ENCODE data around the gene ETV3L. TPM values are rescaled to one million over a fixed set of nuclear protein-coding genes. Genes with fewer than 3 reads are reported as not detected.

ETV3L gene
- total RNA-seq, 1 donor = not detected

DNA sequence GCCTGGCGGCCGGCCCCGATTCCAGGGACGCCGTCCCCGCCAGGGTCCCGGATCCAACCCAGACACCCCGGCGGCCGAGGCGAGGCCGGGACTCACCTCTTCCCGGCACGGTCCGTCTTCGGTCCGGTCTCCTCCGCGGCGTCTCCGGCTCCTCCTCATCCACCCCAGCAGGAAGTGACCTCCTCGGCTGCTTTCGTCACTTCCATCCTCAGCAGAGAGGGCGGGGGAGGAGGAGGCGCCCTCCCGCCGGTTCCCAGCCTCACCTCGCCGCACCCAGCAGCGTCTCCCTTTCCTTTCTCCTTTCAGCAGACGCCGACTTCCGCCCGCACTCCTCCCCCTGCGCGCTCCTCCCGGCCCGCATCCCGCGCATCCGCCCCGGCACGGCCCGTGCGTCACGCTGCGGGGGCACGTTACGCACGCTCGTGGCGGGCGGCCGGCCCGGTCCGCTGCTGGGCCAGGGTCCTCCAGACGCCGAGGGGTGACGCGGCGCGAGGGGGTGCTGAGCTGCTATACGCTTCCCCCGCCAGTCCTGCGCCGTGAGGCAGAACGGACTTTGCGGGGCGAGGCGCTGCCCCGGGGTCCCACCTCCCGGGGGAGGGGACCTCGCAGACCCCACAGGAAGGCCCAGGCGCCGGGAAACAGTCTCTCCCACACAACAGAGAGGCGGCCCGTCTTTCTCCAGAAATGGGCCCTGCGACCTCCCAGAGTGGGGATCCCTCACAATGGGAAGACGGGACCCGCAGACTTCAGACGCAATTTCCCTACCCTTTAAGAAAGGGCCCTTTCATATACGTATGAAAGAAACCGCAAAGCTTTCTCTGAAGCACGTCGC lies 38.8 kb upstream of the ETV3L start, which contains the start of gene ETV3:
TSS of gene ETV3 (minus strand) at position 176 of the 832 bp plus-strand sequence. CDS start 2,043 bp downstream, outside the sequence.
- Histone ChIP-seq H3K27me3 (ENCODE audit: insufficient read depth, low read length) (no peaks in the 10 kb centered on the region), H4K20me1 (ENCODE audit: insufficient read depth, low read length) (peaks cover 25% of the 10 kb centered on the region), H2AFZ (ENCODE audit: low read length) (peak within 1 kb of the TSS; percentile 69), H3K27ac (ENCODE audit: low read depth, low read length) (peak within 1 kb of the TSS; percentile 90), H3K4me1 (ENCODE audit: insufficient read depth, low read length) (peaks cover 24% of the 10 kb centered on the region), H3K9me3 (ENCODE audit: low read depth, low read length) (no peaks in the 10 kb centered on the region), H3K36me3 (ENCODE audit: insufficient read depth, low read length) (peaks cover 29% of the 10 kb centered on the region), H3K4me2 (ENCODE audit: insufficient read depth, low read length) (peak within 1 kb of the TSS; percentile 99), H3K79me2 (ENCODE audit: insufficient read depth, low read length) (peaks cover 44% of the 10 kb centered on the region), H3K4me3 (ENCODE audit: insufficient read depth, low read length) (peak within 1 kb of the TSS; percentile 94)
- peak; percentile 96 for DNase-seq (ENCODE audit: insufficient read length, low spot score, missing footprints)
- TF ChIP-seq, protein P1, sequence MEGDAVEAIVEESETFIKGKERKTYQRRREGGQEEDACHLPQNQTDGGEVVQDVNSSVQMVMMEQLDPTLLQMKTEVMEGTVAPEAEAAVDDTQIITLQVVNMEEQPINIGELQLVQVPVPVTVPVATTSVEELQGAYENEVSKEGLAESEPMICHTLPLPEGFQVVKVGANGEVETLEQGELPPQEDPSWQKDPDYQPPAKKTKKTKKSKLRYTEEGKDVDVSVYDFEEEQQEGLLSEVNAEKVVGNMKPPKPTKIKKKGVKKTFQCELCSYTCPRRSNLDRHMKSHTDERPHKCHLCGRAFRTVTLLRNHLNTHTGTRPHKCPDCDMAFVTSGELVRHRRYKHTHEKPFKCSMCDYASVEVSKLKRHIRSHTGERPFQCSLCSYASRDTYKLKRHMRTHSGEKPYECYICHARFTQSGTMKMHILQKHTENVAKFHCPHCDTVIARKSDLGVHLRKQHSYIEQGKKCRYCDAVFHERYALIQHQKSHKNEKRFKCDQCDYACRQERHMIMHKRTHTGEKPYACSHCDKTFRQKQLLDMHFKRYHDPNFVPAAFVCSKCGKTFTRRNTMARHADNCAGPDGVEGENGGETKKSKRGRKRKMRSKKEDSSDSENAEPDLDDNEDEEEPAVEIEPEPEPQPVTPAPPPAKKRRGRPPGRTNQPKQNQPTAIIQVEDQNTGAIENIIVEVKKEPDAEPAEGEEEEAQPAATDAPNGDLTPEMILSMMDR (IDR thresholded peaks at IDR 0.05; ENCODE audit: extremely low read depth, low read depth, low read length) = no peak

DNA sequence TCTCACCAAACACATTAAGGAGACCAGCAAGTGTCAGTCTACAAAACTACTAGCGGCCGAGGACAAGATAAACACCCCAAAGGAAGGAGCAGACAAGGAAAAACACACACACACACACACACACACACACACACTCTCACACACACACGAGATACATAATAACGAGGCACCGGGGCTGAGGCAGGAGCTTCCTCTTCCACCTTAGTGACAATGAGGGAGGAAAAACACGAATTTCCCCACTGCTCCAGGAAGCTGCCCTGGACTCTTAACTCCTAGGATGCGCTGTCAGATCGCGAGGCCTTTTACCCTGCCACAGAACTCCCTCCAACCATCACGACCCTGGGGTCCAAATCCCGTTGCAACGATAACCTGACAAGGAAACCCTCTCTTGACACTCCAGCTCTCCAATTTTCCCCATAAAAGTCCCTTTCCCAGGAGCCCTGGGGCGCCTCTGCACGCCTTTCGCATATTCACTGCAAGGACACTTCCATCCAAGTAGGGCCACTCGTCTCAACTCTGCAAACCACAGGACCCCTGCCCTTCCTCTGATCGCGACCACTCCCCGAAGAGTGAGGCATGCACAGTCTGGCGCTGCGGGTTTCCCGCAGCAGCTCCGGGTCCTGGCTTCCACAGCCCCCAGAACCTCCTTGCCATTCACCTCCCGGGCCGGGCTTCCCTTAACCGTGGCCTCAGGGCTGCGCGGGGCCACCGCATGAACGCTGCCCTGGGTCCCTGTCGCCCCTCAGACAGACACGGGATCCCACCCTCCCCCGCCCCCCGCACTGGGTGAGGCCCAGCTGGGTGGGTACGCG lies 38.0 kb upstream of the ETV3L start:
- no peaks in the 10 kb centered on the region for H3K9me3 ChIP-seq (ENCODE audit: low read depth, low read length)
- H3K27me3 ChIP-seq (ENCODE audit: insufficient read depth, low read length) = no peaks in the 10 kb centered on the region
- peak overlapping the region; percentile 99 for H3K4me2 ChIP-seq (ENCODE audit: insufficient read depth, low read length)
- peak overlapping the region; percentile 42 for H2AFZ ChIP-seq (ENCODE audit: low read length)
- peaks cover 24% of the 10 kb centered on the region for H3K4me1 ChIP-seq (ENCODE audit: insufficient read depth, low read length)
- H3K27ac ChIP-seq (ENCODE audit: low read depth, low read length) = peak overlapping the region; percentile 90
- H3K79me2 ChIP-seq (ENCODE audit: insufficient read depth, low read length) = peaks cover 50% of the 10 kb centered on the region
- peaks cover 27% of the 10 kb centered on the region for H4K20me1 ChIP-seq (ENCODE audit: insufficient read depth, low read length)
- peaks cover 37% of the 10 kb centered on the region for H3K36me3 ChIP-seq (ENCODE audit: insufficient read depth, low read length)
- DNase-seq (ENCODE audit: insufficient read length, low spot score, missing footprints) = no peak
- TF ChIP-seq, protein P1 (IDR thresholded peaks at IDR 0.05; ENCODE audit: extremely low read depth, low read depth, low read length) = no peak
- peak overlapping the region; percentile 94 for H3K4me3 ChIP-seq (ENCODE audit: insufficient read depth, low read length)

DNA sequence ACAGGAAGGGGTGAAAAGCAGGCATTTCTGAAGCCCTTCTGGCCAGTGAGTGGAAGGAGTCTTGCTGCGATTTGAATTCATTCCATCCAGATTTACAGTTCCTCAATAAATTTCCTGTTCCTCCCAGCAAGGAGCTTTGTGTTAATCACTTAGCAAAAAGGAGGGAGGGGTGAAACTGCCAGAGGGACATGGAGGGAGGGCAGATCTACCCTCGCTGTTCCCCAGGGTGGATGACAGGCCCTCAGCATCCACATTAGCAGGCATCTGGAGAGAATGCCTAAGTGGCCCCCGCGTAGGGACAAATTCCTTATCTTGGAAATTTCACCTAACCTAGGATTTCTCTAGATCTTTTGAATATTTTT lies 37.4 kb upstream of the ETV3L start:
- H3K9me3 ChIP-seq (ENCODE audit: low read depth, low read length) = no peaks in the 10 kb centered on the region
- no peak for DNase-seq (ENCODE audit: insufficient read length, low spot score, missing footprints)
- TF ChIP-seq, protein P1 (IDR thresholded peaks at IDR 0.05; ENCODE audit: extremely low read depth, low read depth, low read length) = no peak
- H2AFZ ChIP-seq (ENCODE audit: low read length) = no peak overlapping the region
- H3K4me3 ChIP-seq (ENCODE audit: insufficient read depth, low read length) = peak overlapping the region; percentile 94
- peaks cover 43% of the 10 kb centered on the region for H3K36me3 ChIP-seq (ENCODE audit: insufficient read depth, low read length)
- H3K4me2 ChIP-seq (ENCODE audit: insufficient read depth, low read length) = peak overlapping the region; percentile 99
- H3K27me3 ChIP-seq (ENCODE audit: insufficient read depth, low read length) = no peaks in the 10 kb centered on the region
- H4K20me1 ChIP-seq (ENCODE audit: insufficient read depth, low read length) = peaks cover 27% of the 10 kb centered on the region
- H3K79me2 ChIP-seq (ENCODE audit: insufficient read depth, low read length) = peaks cover 52% of the 10 kb centered on the region
- H3K27ac ChIP-seq (ENCODE audit: low read depth, low read length) = peak overlapping the region; percentile 90
- peaks cover 24% of the 10 kb centered on the region for H3K4me1 ChIP-seq (ENCODE audit: insufficient read depth, low read length)

Data from osteoblast (primary cell).